ENCODE data around the gene DNER. TPM values are rescaled to one million over a fixed set of nuclear protein-coding genes. Genes with fewer than 3 reads are reported as not detected.

The DNER gene
- total and polyA plus RNA-seq, 2 experiments from 2014 or later: 4.7 to 8.8 TPM

DNA sequence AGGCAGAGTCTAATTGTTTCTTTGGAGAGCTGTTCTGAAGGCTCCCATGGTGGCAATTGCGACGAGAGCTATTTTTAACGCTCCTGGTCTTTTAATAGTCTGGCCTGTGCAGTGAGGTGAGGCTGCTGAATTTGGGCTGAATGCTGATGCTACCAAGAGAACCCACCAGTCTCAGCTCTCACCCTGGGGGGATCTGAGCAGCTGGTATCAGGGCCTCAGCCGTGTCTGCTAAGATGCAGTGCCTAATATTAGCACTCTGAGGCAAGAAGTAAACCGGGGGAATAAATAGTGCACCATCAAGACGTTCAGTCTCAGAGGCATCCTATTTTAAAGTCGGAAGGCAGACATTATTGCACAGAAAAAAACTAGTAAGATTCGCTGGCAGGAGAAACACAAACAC, 228.5 kb downstream of the DNER start (continued):
- TF ChIP-seq, protein P1, sequence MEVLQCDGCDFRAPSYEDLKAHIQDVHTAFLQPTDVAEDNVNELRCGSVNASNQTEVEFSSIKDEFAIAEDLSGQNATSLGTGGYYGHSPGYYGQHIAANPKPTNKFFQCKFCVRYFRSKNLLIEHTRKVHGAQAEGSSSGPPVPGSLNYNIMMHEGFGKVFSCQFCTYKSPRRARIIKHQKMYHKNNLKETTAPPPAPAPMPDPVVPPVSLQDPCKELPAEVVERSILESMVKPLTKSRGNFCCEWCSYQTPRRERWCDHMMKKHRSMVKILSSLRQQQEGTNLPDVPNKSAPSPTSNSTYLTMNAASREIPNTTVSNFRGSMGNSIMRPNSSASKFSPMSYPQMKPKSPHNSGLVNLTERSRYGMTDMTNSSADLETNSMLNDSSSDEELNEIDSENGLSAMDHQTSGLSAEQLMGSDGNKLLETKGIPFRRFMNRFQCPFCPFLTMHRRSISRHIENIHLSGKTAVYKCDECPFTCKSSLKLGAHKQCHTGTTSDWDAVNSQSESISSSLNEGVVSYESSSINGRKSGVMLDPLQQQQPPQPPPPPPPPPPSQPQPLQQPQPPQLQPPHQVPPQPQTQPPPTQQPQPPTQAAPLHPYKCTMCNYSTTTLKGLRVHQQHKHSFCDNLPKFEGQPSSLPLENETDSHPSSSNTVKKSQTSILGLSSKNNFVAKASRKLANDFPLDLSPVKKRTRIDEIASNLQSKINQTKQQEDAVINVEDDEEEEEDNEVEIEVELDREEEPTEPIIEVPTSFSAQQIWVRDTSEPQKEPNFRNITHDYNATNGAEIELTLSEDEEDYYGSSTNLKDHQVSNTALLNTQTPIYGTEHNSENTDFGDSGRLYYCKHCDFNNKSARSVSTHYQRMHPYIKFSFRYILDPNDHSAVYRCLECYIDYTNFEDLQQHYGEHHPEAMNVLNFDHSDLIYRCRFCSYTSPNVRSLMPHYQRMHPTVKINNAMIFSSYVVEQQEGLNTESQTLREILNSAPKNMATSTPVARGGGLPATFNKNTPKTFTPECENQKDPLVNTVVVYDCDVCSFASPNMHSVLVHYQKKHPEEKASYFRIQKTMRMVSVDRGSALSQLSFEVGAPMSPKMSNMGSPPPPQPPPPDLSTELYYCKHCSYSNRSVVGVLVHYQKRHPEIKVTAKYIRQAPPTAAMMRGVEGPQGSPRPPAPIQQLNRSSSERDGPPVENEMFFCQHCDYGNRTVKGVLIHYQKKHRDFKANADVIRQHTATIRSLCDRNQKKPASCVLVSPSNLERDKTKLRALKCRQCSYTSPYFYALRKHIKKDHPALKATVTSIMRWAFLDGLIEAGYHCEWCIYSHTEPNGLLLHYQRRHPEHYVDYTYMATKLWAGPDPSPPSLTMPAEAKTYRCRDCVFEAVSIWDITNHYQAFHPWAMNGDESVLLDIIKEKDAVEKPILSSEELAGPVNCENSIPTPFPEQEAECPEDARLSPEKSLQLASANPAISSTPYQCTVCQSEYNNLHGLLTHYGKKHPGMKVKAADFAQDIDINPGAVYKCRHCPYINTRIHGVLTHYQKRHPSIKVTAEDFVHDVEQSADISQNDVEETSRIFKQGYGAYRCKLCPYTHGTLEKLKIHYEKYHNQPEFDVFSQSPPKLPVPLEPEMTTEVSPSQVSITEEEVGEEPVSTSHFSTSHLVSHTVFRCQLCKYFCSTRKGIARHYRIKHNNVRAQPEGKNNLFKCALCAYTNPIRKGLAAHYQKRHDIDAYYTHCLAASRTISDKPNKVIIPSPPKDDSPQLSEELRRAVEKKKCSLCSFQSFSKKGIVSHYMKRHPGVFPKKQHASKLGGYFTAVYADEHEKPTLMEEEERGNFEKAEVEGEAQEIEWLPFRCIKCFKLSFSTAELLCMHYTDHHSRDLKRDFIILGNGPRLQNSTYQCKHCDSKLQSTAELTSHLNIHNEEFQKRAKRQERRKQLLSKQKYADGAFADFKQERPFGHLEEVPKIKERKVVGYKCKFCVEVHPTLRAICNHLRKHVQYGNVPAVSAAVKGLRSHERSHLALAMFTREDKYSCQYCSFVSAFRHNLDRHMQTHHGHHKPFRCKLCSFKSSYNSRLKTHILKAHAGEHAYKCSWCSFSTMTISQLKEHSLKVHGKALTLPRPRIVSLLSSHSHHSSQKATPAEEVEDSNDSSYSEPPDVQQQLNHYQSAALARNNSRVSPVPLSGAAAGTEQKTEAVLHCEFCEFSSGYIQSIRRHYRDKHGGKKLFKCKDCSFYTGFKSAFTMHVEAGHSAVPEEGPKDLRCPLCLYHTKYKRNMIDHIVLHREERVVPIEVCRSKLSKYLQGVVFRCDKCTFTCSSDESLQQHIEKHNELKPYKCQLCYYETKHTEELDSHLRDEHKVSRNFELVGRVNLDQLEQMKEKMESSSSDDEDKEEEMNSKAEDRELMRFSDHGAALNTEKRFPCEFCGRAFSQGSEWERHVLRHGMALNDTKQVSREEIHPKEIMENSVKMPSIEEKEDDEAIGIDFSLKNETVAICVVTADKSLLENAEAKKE (CRISPR knock-in tag; IDR thresholded peaks at IDR 0.05): no peak
- no peak for TF ChIP-seq STAT1 (IDR thresholded peaks at IDR 0.05; ENCODE audit: unreplicated experiment)
- no peak for TF ChIP-seq JUNB (IDR thresholded peaks at IDR 0.05; ENCODE audit: unreplicated experiment)
- TF ChIP-seq ZNF331 (CRISPR knock-in tag; IDR thresholded peaks at IDR 0.05; ENCODE audit: low read depth): no peak
- TF ChIP-seq, protein P2, sequence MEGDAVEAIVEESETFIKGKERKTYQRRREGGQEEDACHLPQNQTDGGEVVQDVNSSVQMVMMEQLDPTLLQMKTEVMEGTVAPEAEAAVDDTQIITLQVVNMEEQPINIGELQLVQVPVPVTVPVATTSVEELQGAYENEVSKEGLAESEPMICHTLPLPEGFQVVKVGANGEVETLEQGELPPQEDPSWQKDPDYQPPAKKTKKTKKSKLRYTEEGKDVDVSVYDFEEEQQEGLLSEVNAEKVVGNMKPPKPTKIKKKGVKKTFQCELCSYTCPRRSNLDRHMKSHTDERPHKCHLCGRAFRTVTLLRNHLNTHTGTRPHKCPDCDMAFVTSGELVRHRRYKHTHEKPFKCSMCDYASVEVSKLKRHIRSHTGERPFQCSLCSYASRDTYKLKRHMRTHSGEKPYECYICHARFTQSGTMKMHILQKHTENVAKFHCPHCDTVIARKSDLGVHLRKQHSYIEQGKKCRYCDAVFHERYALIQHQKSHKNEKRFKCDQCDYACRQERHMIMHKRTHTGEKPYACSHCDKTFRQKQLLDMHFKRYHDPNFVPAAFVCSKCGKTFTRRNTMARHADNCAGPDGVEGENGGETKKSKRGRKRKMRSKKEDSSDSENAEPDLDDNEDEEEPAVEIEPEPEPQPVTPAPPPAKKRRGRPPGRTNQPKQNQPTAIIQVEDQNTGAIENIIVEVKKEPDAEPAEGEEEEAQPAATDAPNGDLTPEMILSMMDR (conservative IDR thresholded peaks at IDR 0.05; ENCODE audit: low read depth in 2 of 2): no peak
- TF ChIP-seq NANOG (IDR thresholded peaks at IDR 0.05; ENCODE audit: borderline replicate concordance): no peak
- TF ChIP-seq POLR2AphosphoS5 (IDR thresholded peaks at IDR 0.05; ENCODE audit: low read depth): no peak

DNA sequence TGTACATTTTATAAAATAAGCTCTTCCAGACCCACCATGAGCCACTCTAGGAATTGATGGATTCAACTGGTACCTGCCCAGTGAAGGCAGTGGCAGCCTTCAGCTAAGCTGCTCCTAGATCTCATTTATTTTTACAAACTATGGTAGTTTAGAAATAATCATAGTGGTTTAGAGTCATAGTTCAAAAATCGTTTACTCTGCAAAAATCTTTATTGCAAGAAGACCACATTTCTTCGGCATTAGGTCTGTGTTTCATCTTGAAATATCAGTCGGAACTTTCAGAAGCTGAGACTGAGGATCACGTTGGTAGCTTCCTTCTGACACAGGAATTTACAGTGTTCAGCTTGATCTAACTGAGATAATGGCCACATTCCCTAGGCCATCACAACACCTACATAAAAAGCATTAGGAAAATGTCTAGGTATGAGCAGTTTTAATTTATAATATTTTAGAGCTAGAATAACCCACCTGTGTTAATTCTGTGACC, 237.0 kb downstream of the DNER start:
- DNase-seq (ENCODE audit: low spot score) (no peak), ATAC-seq (no peak)
- Histone ChIP-seq H4K20me1 (replicated peaks; ENCODE audit: insufficient read depth) (no peaks in the 10 kb centered on the region), H3K4me2 (no peak overlapping the region), H3K27ac (ENCODE audit: low read depth) (no peak overlapping the region), H2AFZ (no peak overlapping the region), H3K9me2 (ENCODE audit: insufficient read depth) (no peaks in the 10 kb centered on the region), H3F3A (replicated peaks; ENCODE audit: low read depth) (no peaks in the 10 kb centered on the region), H3K79me2 (replicated peaks; ENCODE audit: insufficient read depth) (no peaks in the 10 kb centered on the region), H3K4me1 (ENCODE audit: insufficient read depth) (peaks cover 14% of the 10 kb centered on the region), H3K36me3 (ENCODE audit: insufficient read depth) (no peaks in the 10 kb centered on the region), H3K27me3 (ENCODE audit: insufficient read depth) (no peaks in the 10 kb centered on the region), H3K4me3 (no peak overlapping the region)
- peaks cover 3% of the 10 kb centered on the region for H3K27me3 Mint-ChIP-seq (ENCODE audit: insufficient read depth, low read depth, poor library complexity)
- H3K36me3 Mint-ChIP-seq (ENCODE audit: low read depth): no peaks in the 10 kb centered on the region
- no peaks in the 10 kb centered on the region for H3K9me3 Mint-ChIP-seq
- no peak overlapping the region for H3K27ac Mint-ChIP-seq
- H3K4me3 Mint-ChIP-seq: no peak overlapping the region
- peaks cover 33% of the 10 kb centered on the region for H3K4me1 Mint-ChIP-seq
- no peak for TF ChIP-seq JUNB (IDR thresholded peaks at IDR 0.05; ENCODE audit: unreplicated experiment)
- TF ChIP-seq CREB1 (CRISPR knock-in tag; IDR thresholded peaks at IDR 0.05; ENCODE audit: low read depth): no peak
- TF ChIP-seq, protein P3, sequence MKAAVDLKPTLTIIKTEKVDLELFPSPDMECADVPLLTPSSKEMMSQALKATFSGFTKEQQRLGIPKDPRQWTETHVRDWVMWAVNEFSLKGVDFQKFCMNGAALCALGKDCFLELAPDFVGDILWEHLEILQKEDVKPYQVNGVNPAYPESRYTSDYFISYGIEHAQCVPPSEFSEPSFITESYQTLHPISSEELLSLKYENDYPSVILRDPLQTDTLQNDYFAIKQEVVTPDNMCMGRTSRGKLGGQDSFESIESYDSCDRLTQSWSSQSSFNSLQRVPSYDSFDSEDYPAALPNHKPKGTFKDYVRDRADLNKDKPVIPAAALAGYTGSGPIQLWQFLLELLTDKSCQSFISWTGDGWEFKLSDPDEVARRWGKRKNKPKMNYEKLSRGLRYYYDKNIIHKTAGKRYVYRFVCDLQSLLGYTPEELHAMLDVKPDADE (IDR thresholded peaks at IDR 0.05): no peak
- no peak for TF ChIP-seq NANOG (IDR thresholded peaks at IDR 0.05; ENCODE audit: borderline replicate concordance)
- no peak for TF ChIP-seq EZH2phosphoT487 (IDR thresholded peaks at IDR 0.05; ENCODE audit: unreplicated experiment)

Data from GM23338 (cell line).